ENCODE measurements around the gene FAT1. TPM values are rescaled to one million over a fixed set of nuclear protein-coding genes. Genes with fewer than 3 reads are reported as not detected.
A peak's percentile ranks its signal among the peaks of the same experiment; 100 is the strongest.

The FAT1 gene
- total and polyA plus RNA-seq, 9 donors = 80.7 to 144 (median 124) TPM

DNA sequence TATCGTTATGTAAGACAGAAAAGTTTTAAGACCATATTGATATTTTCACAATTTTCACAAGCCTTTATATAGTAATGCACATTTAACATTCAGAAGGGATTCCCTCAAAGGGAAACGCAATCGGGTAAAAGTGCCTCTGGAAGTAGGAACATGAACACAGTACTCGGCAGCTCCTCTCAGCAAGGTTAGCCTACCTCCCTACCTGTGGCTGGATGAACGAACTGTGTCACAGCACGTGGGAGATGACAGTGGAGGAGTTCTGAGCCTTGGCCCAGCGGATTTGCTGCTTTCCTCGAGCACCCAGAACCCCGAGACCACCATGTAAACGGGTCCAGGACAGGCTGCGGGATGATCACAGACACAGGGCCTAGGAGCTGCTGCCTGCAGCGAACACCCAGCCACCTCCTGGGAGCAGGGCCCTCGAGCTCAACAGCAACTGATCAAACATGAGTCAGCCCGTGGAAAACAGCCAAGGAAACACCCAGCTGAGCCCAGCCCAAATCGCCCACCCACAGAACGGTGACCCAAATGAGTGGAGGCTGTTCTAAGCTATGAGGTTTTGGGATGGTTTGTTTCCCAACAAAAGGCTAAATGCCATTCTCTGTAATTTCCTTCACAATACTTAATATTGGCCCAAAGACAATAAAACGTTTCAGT, 30.4 kb downstream of the FAT1 start:
- no peaks in the 10 kb centered on the region for H3K4me1 ChIP-seq (ENCODE audit: control insufficient read depth, insufficient read depth, low read length)
- no peak overlapping the region for H3K27ac ChIP-seq (ENCODE audit: low read length)
- H3K36me3 ChIP-seq (ENCODE audit: control insufficient read depth, insufficient read depth, low read length) = peaks cover 5% of the 10 kb centered on the region
- H3K4me3 ChIP-seq (ENCODE audit: low read length) = no peak overlapping the region
- 76% methylated on average over 10 of the region's 17 CpGs for WGBS (ENCODE audit: insufficient coverage)
- no peaks in the 10 kb centered on the region for H3K9me3 ChIP-seq (replicated peaks; ENCODE audit: control insufficient read depth, low read depth, low read length)
- H3K27me3 ChIP-seq (ENCODE audit: control insufficient read depth, insufficient read depth, low read length) = no peaks in the 10 kb centered on the region
- no peak for DNase-seq

DNA sequence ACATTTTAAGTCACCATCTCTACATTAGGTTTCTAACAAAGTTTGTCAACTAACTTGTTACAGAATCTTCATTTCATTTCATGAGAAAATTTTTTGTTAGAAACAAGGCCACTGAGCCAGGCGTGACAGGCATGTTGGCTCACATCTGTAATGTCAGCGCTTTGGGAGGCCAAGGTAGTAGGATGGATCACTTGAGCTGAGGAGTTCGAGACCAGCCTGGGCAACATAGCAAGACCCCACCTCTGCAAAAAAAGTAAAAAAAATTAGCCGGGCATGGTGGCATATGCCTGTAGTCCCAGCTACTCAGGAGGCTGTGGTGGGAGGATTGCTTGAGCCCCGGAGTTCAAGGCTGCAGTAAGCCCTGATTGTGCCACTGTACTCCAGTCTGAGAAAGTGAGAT, 32.3 kb downstream of the FAT1 start:
- Histone ChIP-seq H3K27me3 (ENCODE audit: control insufficient read depth, insufficient read depth, low read length) (no peaks in the 10 kb centered on the region), H3K27ac (ENCODE audit: low read length) (no peak overlapping the region), H3K36me3 (ENCODE audit: control insufficient read depth, insufficient read depth, low read length) (no peaks in the 10 kb centered on the region), H3K4me1 (ENCODE audit: control insufficient read depth, insufficient read depth, low read length) (no peaks in the 10 kb centered on the region), H3K9me3 (replicated peaks; ENCODE audit: control insufficient read depth, low read depth, low read length) (no peaks in the 10 kb centered on the region), H3K4me3 (ENCODE audit: low read length) (no peak overlapping the region)
- 100% methylated on average over 1 of the region's 5 CpGs for WGBS (ENCODE audit: insufficient coverage)
- DNase-seq = no peak

DNA sequence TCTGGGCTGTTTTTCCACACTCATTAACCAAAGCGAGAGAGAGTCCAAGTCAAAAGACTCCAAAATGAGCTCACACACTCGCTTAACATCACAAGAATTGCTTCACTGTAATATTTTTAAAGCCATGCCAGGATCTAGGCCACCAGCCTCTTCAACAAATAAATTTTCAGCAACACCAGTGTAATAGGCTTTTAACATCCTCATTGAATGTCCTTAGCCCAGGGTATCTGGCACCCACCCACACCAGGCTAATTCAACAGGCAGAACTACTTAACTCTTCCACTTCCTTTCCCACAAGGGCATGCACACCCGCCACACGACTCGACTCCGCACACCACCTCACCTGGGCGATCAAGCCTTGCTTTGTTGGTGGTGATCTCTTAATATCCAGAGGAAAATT, 34.2 kb downstream of the FAT1 start:
- Histone ChIP-seq H3K27me3 (ENCODE audit: control insufficient read depth, insufficient read depth, low read length) (no peaks in the 10 kb centered on the region), H3K4me3 (ENCODE audit: low read length) (no peak overlapping the region), H3K36me3 (ENCODE audit: control insufficient read depth, insufficient read depth, low read length) (no peaks in the 10 kb centered on the region), H3K27ac (ENCODE audit: low read length) (no peak overlapping the region), H3K9me3 (replicated peaks; ENCODE audit: control insufficient read depth, low read depth, low read length) (no peaks in the 10 kb centered on the region), H3K4me1 (ENCODE audit: control insufficient read depth, insufficient read depth, low read length) (peaks cover 2% of the 10 kb centered on the region)
- 60% methylated on average over 2 of the region's 7 CpGs for WGBS (ENCODE audit: insufficient coverage)
- DNase-seq = no peak

DNA sequence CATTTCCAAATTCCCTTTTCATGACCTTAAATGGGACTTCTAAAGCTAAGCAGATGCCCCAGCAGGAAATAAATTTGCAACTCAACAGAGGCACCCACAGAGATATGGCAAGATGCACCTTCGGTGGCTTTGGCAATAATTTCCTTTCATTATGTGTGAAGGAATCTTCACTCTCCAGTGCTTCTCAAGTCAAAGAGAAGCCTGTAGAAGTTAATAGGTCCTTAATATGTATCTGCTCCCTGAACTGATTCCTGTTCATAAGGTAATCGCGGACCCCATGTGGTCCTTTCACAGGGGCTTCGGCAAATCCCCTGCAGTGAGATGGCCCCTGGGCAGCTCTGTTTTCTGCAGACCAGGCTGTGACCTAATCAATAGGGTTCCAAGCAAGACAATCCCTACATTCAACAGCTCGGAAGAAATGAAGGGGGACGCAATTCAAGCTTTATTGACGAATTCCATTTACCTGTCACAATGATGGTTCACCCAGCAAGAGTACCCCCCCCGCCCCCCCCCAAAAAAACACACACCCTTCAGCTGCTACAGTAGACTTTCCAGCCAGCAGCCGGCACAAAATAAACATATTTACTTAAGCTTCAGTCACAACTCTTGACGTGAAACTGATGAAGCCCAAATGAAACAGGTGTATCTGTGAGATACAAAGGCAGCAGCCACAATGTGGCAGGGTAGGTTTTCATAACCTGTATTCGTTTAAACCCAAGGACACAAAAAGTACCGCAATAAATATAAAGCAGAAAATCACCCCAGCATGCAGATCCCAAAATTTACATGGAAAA, 35.3 kb downstream of the FAT1 start:
- Histone ChIP-seq H3K9me3 (replicated peaks; ENCODE audit: control insufficient read depth, low read depth, low read length) (no peaks in the 10 kb centered on the region), H3K4me3 (ENCODE audit: low read length) (no peak overlapping the region), H3K4me1 (ENCODE audit: control insufficient read depth, insufficient read depth, low read length) (peaks cover 7% of the 10 kb centered on the region), H3K36me3 (ENCODE audit: control insufficient read depth, insufficient read depth, low read length) (no peaks in the 10 kb centered on the region), H3K27ac (ENCODE audit: low read length) (no peak overlapping the region), H3K27me3 (ENCODE audit: control insufficient read depth, insufficient read depth, low read length) (no peaks in the 10 kb centered on the region)
- 61% methylated on average over 6 of the region's 12 CpGs for WGBS (ENCODE audit: insufficient coverage)
- no peak for DNase-seq

DNA sequence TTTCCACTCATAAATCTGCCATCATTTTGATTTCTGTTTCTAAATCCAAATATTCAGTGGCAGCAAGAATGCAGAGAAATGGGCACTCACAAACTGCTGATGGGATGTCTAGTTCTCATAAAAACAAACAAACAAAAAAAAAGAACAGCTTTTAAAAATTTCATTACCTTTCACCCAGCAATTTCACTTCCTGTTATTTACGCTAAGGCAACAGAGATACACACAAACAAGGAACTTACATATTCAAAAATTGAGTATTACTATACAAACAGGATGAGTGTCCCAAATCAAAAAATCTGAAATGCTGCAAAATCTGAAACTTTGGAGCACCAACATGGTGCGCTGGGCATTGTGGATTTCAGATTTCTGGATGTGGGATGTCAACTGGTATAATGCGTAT, 36.4 kb downstream of the FAT1 start:
- no peak overlapping the region for H3K27ac ChIP-seq (ENCODE audit: low read length)
- H3K9me3 ChIP-seq (replicated peaks; ENCODE audit: control insufficient read depth, low read depth, low read length) = no peaks in the 10 kb centered on the region
- no peak overlapping the region for H3K4me3 ChIP-seq (ENCODE audit: low read length)
- H3K4me1 ChIP-seq (ENCODE audit: control insufficient read depth, insufficient read depth, low read length) = peaks cover 10% of the 10 kb centered on the region
- no CpG with 5 or more reads among the region's 3 CpGs for WGBS (ENCODE audit: insufficient coverage)
- no peaks in the 10 kb centered on the region for H3K27me3 ChIP-seq (ENCODE audit: control insufficient read depth, insufficient read depth, low read length)
- DNase-seq = no peak
- H3K36me3 ChIP-seq (ENCODE audit: control insufficient read depth, insufficient read depth, low read length) = peaks cover 4% of the 10 kb centered on the region

DNA sequence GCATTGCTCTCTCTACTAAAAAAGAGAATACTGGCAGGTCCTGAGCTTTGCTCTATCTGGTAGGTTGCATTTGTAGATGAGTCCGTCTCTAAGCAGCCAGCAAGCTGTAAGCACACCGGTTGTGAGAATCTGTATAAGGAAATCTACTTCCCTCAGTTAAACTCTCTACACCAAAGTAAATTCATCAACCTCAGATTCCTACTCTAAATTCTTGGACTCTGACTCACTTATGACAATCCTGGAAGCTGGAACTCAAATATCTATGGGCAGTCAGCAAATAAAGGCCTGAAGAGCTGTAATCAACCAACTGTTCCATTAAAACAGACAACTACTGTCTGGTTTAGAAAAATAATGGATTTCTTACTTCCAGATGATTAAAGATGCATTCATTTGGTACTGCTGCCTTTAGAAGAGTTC, 37.9 kb downstream of the FAT1 start:
- Histone ChIP-seq H3K36me3 (ENCODE audit: control insufficient read depth, insufficient read depth, low read length) (peaks cover 4% of the 10 kb centered on the region), H3K4me1 (ENCODE audit: control insufficient read depth, insufficient read depth, low read length) (peaks cover 10% of the 10 kb centered on the region), H3K27me3 (ENCODE audit: control insufficient read depth, insufficient read depth, low read length) (no peaks in the 10 kb centered on the region), H3K27ac (ENCODE audit: low read length) (peak overlapping the region; percentile 30), H3K9me3 (replicated peaks; ENCODE audit: control insufficient read depth, low read depth, low read length) (no peaks in the 10 kb centered on the region), H3K4me3 (ENCODE audit: low read length) (no peak overlapping the region)
- no CpG with 5 or more reads among the region's 2 CpGs for WGBS (ENCODE audit: insufficient coverage)
- DNase-seq = peak; percentile 49

DNA sequence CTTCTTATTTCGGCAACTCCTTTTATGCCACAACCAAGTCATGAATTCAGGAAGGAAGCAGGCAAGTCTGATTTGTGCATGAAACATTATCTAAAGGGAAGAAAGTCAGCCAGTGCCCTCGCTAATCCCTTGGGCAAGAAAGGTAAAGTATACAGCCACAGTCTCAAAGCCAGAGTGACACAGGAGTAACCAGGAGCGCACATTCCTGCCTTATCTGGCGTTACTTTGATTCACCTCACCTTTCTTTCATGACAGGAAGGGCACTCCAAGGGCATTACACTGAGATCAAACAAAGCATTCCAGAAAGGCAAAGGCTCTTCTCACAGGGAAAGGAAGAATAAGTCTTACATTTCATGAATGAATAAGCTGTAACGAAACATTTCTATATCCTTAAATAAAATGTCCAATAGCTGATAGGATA, 38.8 kb downstream of the FAT1 start:
- Histone ChIP-seq H3K4me3 (ENCODE audit: low read length) (no peak overlapping the region), H3K36me3 (ENCODE audit: control insufficient read depth, insufficient read depth, low read length) (peaks cover 4% of the 10 kb centered on the region), H3K9me3 (replicated peaks; ENCODE audit: control insufficient read depth, low read depth, low read length) (no peaks in the 10 kb centered on the region), H3K4me1 (ENCODE audit: control insufficient read depth, insufficient read depth, low read length) (peaks cover 10% of the 10 kb centered on the region), H3K27me3 (ENCODE audit: control insufficient read depth, insufficient read depth, low read length) (no peaks in the 10 kb centered on the region), H3K27ac (ENCODE audit: low read length) (no peak overlapping the region)
- no peak for DNase-seq
- WGBS (ENCODE audit: insufficient coverage) = 100% methylated on average over 1 of the region's 5 CpGs

DNA sequence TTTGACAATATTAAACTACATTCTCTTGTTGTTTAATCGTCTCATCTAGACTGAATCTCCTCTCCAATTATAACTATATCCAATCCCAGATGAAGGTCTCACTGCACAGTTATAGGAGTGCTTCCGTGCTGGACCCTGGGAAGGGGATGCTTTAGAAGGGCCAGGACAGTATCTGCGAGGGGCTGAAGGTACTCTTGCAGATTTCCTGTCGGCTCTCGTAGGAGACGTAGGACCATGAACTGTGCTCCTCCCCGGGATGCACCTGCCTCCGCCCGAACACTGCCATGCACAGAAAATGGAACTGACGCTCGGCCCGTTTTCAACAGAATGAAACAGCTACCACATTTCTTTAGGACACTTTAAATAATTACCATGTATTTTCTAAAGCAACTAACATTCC, 39.4 kb downstream of the FAT1 start:
- WGBS (ENCODE audit: insufficient coverage) = 82% methylated on average over 8 of the region's 12 CpGs
- DNase-seq = no peak
- peaks cover 10% of the 10 kb centered on the region for H3K4me1 ChIP-seq (ENCODE audit: control insufficient read depth, insufficient read depth, low read length)
- peaks cover 4% of the 10 kb centered on the region for H3K36me3 ChIP-seq (ENCODE audit: control insufficient read depth, insufficient read depth, low read length)
- H3K27ac ChIP-seq (ENCODE audit: low read length) = no peak overlapping the region
- no peaks in the 10 kb centered on the region for H3K9me3 ChIP-seq (replicated peaks; ENCODE audit: control insufficient read depth, low read depth, low read length)
- no peaks in the 10 kb centered on the region for H3K27me3 ChIP-seq (ENCODE audit: control insufficient read depth, insufficient read depth, low read length)
- no peak overlapping the region for H3K4me3 ChIP-seq (ENCODE audit: low read length)

DNA sequence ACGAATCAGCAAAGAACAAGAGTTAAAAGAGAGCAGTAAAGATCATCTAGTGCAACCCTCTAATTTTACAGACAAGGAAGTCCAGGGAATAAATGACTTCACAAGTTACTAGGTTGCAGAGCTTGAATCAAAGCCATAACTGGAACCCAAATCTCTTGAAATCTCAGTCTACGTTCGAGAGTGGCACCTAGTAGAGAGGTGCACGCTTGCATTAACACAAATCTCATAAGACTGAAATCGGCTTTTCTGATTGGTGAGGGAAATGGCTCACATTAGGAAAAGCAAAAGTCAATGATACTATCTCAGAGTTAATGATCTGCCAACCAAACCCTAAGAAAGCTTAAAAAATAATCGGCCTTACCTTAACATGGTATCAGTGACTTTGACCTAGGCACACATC, 43.0 kb downstream of the FAT1 start:
- DNase-seq = no peak
- Histone ChIP-seq H3K9me3 (replicated peaks; ENCODE audit: control insufficient read depth, low read depth, low read length) (no peaks in the 10 kb centered on the region), H3K36me3 (ENCODE audit: control insufficient read depth, insufficient read depth, low read length) (peaks cover 4% of the 10 kb centered on the region), H3K4me1 (ENCODE audit: control insufficient read depth, insufficient read depth, low read length) (peaks cover 12% of the 10 kb centered on the region), H3K27me3 (ENCODE audit: control insufficient read depth, insufficient read depth, low read length) (no peaks in the 10 kb centered on the region), H3K27ac (ENCODE audit: low read length) (no peak overlapping the region), H3K4me3 (ENCODE audit: low read length) (no peak overlapping the region)
- WGBS (ENCODE audit: insufficient coverage) = 70% methylated on average over 2 of the region's 6 CpGs

DNA sequence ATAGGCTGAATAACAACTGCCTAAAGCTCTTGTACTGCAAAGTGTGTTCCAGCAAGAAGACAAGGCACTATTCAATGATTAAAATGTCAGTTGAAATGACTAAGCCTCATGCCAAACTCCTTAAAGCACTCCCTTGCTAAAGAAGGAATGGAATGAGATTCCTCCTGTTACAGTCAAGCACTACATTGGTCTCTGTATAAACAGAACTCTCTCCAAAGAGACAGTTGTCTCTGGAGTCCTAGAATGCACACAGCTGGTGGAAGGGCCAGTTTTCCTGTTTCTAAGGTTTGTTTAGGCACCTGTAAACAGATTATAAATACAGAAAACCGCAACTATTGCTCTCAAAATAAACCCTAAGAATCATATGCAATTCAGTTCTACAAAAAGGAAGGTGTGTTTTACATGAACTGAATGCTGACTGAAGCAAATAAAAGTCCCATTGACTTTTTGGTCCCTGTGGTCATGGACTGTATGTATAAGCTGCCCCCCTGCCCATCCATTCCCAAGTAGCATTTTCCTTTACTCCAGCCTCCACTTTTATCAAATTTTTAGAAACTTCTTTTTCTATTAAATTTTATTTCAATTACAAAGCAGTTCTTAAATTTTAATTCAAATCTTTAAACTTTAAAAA, 47.0 kb downstream of the FAT1 start:
- H3K27ac ChIP-seq (ENCODE audit: low read length) = peak overlapping the region; percentile 75
- H3K36me3 ChIP-seq (ENCODE audit: control insufficient read depth, insufficient read depth, low read length) = no peaks in the 10 kb centered on the region
- H3K4me1 ChIP-seq (ENCODE audit: control insufficient read depth, insufficient read depth, low read length) = peaks cover 3% of the 10 kb centered on the region
- DNase-seq = peak; percentile 81
- WGBS (ENCODE audit: insufficient coverage) = no CpG with 5 or more reads among the region's 1 CpG
- no peaks in the 10 kb centered on the region for H3K27me3 ChIP-seq (ENCODE audit: control insufficient read depth, insufficient read depth, low read length)
- no peaks in the 10 kb centered on the region for H3K9me3 ChIP-seq (replicated peaks; ENCODE audit: control insufficient read depth, low read depth, low read length)
- H3K4me3 ChIP-seq (ENCODE audit: low read length) = no peak overlapping the region

Measured in muscle of leg (tissue), 11 donors.